Type B pancreatic cell (in vitro differentiated cells): ENCODE data around the gene MLF2. TPM values are rescaled to one million over a fixed set of nuclear protein-coding genes. Genes with fewer than 3 reads are reported as not detected.
"Not testable (repeated sequence)": the region's sequence is repeated elsewhere in the genome, so short reads cannot be mapped to it uniquely, and the experiment has no call there.

Experiments
- DNase-seq: peaks from one replicate; pipeline ENCODE4 v3.0.0; 2021; ENCODE audit warnings: mixed read lengths; ENCODE audit not compliant: unreplicated experiment; ENCODE audit errors: extremely low spot score
- H3K27ac Mint-ChIP-seq: 2 replicates; pipeline ENCODE4 v1.8.0; 2021; ENCODE audit warnings: mild to moderate bottlenecking, mixed read lengths
- H3K27me3 Mint-ChIP-seq: 2 replicates; pipeline ENCODE4 v1.8.0; 2021; ENCODE audit warnings: mixed read lengths
- H3K36me3 Mint-ChIP-seq: 2 replicates; pipeline ENCODE4 v1.8.0; 2021; ENCODE audit warnings: mixed read lengths
- H3K4me1 Mint-ChIP-seq: one replicate; pipeline ENCODE4 v1.8.0; 2021; ENCODE audit warnings: mixed read lengths; ENCODE audit not compliant: unreplicated experiment
- H3K4me3 Mint-ChIP-seq: 2 replicates; pipeline ENCODE4 v1.8.0; 2021; ENCODE audit warnings: mild to moderate bottlenecking, mixed read lengths
- H3K9me3 Mint-ChIP-seq: 2 replicates; pipeline ENCODE4 v1.8.0; 2021; ENCODE audit warnings: mixed read lengths
- total RNA-seq: library from RNA; stranded (reverse); gene quantifications from 2 replicates; pipeline ENCODE4 v1.2.1, GENCODE V29; 2021; ENCODE audit warnings: low replicate concordance
- TF ChIP-seq, protein P1 (sequence below): fragments of 200-600 bp; sonication (generic); conservative IDR thresholded peaks from 2 replicates; pipeline ENCODE4 v1.5.0; 2021; ENCODE audit warnings: antibody characterized with exemption, mild to moderate bottlenecking

Gene MLF2
- total RNA-seq, 1 donor from 2014 or later, result 187 TPM

DNA sequence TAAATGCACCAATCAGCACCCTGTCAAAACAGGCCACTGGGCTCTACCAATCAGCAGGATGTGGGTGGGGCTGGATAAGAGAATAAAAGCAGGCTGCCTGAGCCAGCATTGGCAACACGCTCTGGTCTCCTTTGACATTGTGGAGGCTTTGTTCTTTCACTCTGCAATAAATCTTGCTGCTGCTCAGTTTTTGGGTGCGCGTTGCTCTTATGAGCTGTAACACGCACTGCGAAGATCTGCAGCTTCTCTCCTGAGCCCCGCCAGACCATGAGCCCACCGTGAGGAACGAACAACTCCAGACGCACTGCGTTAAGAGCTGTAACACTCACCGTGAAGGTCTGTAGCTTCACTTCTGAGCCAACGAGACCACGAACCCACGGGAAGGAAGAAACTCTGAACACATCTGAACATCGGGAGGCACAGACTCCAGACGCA, 44.0 kb downstream of the MLF2 start:
- Mint-ChIP-seq H3K36me3 (no peaks in the 10 kb centered on the region), H3K27ac (no peak overlapping the region), H3K4me3 (no peak overlapping the region), H3K9me3 (no peaks in the 10 kb centered on the region), H3K27me3 (peaks cover 21% of the 10 kb centered on the region), H3K4me1 (no peaks in the 10 kb centered on the region)
- TF ChIP-seq, protein P1, sequence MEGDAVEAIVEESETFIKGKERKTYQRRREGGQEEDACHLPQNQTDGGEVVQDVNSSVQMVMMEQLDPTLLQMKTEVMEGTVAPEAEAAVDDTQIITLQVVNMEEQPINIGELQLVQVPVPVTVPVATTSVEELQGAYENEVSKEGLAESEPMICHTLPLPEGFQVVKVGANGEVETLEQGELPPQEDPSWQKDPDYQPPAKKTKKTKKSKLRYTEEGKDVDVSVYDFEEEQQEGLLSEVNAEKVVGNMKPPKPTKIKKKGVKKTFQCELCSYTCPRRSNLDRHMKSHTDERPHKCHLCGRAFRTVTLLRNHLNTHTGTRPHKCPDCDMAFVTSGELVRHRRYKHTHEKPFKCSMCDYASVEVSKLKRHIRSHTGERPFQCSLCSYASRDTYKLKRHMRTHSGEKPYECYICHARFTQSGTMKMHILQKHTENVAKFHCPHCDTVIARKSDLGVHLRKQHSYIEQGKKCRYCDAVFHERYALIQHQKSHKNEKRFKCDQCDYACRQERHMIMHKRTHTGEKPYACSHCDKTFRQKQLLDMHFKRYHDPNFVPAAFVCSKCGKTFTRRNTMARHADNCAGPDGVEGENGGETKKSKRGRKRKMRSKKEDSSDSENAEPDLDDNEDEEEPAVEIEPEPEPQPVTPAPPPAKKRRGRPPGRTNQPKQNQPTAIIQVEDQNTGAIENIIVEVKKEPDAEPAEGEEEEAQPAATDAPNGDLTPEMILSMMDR, result no peak
- no peak for DNase-seq

DNA sequence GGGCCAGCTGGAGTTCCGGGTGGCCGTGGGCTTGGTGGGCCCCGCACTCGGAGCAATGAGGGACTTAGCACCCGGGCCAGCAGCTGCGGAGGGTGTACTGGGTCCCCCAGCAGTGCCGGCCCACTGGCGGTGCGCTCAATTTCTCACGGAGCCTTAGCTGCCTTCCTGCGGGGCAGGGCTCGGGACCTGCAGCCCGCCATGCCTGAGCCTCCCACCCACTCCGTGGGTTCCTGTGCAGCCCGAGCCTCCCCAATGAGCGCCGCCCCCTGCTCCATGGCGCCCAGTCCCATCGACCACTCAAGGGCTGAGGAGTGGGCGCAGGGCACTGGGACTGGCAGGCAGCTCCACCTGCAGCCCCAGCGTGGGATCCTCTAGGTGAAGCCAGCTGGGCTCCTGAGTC, 44.6 kb downstream of the MLF2 start:
- not testable (repeated sequence) for H3K36me3 Mint-ChIP-seq, H3K27ac Mint-ChIP-seq, H3K4me3 Mint-ChIP-seq, H3K4me1 Mint-ChIP-seq, H3K9me3 Mint-ChIP-seq, DNase-seq
- peaks cover 27% of the 10 kb centered on the region for H3K27me3 Mint-ChIP-seq

- Mint-ChIP-seq H3K4me3 (peak overlapping the region; percentile 21), H3K27me3 (peaks cover 62% of the 10 kb centered on the region), H3K9me3 (no peaks in the 10 kb centered on the region), H3K36me3 (peaks cover 8% of the 10 kb centered on the region), H3K27ac (no peak overlapping the region), H3K4me1 (peaks cover 6% of the 10 kb centered on the region)
- TF ChIP-seq, protein P1, result no peak
- no peak for DNase-seq
Observed at GRCh38 chr12:6703631-6704030, 49.3 kb downstream of the MLF2 start.

DNA sequence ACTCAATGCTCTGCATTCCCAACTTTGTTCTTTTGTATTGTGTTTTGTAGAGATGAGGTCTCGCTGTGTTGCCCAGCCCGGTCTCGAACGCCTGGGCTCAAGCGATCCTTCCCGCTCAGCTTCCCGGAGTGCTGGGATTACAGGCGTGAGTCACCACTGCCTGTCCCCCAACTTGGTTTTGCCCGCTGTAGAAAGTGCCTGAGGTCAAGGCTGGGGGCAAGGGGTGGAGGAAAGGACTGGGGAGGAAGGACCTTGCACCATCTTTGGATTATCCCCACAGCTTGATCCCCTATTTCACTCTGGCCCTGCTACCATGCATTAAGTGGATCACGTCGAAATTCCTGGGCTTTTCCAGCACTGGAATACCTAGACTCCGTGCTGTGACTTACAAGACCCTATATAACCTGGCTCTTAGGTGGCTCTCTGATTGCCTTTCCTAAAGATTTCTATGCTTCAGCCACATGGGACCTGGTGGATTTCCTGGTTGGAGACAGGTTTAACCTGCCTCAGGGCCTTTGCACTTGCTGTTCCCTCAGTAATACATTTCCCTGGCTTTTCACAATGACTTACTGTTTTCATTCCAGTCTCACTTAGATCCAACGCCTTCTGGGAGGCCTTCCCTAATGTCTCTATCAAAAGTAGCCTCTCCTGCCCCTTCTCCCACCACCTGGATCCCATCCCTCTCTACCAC, 51.7 kb downstream of the MLF2 start:
- DNase-seq, result no peak
- TF ChIP-seq, protein P1, result no peak
- peaks cover 6% of the 10 kb centered on the region for H3K4me1 Mint-ChIP-seq
- no peak overlapping the region for H3K27ac Mint-ChIP-seq
- H3K36me3 Mint-ChIP-seq, result peaks cover 14% of the 10 kb centered on the region
- H3K9me3 Mint-ChIP-seq, result no peaks in the 10 kb centered on the region
- peaks cover 83% of the 10 kb centered on the region for H3K27me3 Mint-ChIP-seq
- H3K4me3 Mint-ChIP-seq, result peak overlapping the region; percentile 67

DNA sequence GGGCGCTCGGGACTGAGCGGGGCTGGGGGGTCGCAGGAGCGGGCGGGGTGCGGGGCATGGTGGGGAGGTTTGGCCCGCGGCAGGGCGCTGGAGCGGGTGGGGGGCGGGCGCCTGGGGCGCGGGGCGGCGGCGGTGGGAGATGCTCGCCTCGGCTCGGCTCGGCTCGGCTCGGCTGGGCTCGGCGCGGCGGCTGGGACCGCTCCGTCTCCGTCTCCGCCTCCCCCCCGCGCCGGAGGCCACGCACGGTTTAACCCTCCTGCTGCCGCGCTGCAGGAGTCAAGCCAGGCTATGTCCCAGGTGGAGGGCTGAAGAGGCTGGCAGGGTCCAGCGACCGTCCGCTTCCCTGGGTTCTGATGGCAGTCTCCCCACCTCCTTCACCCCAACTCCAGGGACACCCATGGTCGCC, 52.3 kb downstream of the MLF2 start, which contains the start of gene PIANP:
Gene PIANP (minus strand): TSS at position 170 of the 406 bp plus-strand sequence. CDS start 2,754 bp downstream, outside the sequence.
- peak; percentile 79 for DNase-seq
- TF ChIP-seq, protein P1, result no peak
- peaks cover 14% of the 10 kb centered on the region for H3K36me3 Mint-ChIP-seq
- peaks cover 6% of the 10 kb centered on the region for H3K4me1 Mint-ChIP-seq
- no peaks in the 10 kb centered on the region for H3K9me3 Mint-ChIP-seq
- peak within 1 kb of the TSS; percentile 54 for H3K27ac Mint-ChIP-seq
- peak within 1 kb of the TSS; percentile 84 for H3K4me3 Mint-ChIP-seq
- peaks cover 88% of the 10 kb centered on the region for H3K27me3 Mint-ChIP-seq

DNA sequence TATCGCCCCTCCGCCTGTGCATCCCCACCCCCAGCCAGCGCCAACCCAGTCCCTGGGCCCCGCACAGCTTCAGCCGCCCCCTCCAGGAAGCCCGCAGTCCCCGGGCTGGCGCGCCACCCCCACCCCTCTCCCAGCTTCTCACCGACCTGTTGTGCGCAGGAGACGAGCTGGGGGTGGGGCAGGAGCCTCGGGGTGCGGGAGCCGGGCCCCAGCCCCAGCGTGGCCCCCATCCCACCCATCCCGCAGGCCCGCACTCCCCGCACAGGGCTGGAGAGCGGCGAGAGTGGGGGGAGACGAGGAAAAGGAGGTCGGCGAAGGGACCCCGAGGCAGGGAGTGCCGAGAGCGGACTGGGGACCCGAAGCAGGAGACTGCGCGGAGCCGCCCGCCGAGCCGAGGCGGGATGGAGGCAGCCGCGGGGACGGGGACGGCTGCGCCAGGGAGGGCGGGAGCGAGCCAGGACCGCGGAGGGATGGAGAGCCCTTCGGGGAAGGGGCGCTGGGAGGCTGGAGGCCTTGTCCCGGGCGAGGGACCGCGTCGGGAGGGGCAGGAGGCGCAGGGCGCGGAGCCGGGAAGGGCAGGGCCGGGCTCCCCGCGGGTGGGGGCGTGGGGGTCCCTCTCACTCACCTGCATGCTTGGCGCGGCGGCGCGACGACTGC, 52.8 kb downstream of the MLF2 start:
- H3K27me3 Mint-ChIP-seq, result peaks cover 86% of the 10 kb centered on the region
- TF ChIP-seq, protein P1, result no peak
- no peaks in the 10 kb centered on the region for H3K9me3 Mint-ChIP-seq
- H3K36me3 Mint-ChIP-seq, result peaks cover 14% of the 10 kb centered on the region
- peak overlapping the region; percentile 84 for H3K4me3 Mint-ChIP-seq
- DNase-seq, result no peak
- no peak overlapping the region for H3K27ac Mint-ChIP-seq
- H3K4me1 Mint-ChIP-seq, result peaks cover 6% of the 10 kb centered on the region
